GM19372 (cell line): ENCODE data around the gene ARHGEF1.

Source experiments
- ATAC-seq: cut with Tn5 transposase; IDR thresholded peaks from one replicate; pipeline ENCODE4 v1.9.1; 2021; ENCODE audit warnings: mild to moderate bottlenecking, low read depth, moderate library complexity; ENCODE audit not compliant: unreplicated experiment

ARHGEF1 gene

DNA sequence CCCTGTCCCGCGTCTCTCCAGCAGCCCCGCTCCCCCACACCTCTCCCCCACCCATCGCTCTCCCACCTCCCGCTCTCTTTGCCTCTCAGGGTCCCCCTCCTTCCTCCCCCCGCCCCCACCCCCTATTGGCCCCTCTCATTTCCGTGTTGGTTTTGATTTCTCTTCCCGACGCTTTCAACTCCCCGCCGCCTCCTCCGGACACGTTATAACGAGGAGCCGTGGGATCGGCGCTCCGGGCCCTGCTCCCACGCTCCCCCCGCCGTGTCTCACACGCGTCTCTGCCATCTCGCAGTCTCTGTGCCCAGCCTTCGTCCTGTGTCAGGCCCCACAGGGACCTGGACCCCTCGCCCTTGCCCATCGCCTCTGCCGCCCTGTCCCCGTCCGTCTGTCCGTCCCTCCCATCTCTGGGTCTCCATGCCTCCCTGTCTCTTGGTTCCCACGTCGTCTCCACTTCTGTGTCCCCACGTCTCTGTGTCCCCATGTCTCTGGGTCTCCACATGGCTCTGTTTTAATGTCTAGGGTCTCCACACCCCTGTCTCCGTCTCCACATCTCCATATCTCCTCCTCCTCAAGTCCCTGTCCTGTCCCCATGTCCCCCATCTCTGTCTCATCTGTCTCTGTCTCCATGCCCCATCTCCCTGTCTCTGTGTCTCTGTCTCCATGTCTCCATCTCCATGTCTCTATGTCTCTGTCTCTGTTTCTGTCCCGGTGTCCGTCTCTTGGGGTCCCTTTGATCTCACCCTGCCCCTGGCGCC is 32.2 kb downstream of the ARHGEF1 start:
- ATAC-seq = no peak

- no peak for ATAC-seq
Measured at GRCh38 chr19:41915776-41916414, 32.9 kb downstream of the ARHGEF1 start.

- no peak for ATAC-seq
Measured at GRCh38 chr19:41917676-41918075, 34.7 kb downstream of the ARHGEF1 start.

GRCh38 chr19:41918095-41918494 is 35.1 kb downstream of the ARHGEF1 start:
- ATAC-seq = no peak

DNA sequence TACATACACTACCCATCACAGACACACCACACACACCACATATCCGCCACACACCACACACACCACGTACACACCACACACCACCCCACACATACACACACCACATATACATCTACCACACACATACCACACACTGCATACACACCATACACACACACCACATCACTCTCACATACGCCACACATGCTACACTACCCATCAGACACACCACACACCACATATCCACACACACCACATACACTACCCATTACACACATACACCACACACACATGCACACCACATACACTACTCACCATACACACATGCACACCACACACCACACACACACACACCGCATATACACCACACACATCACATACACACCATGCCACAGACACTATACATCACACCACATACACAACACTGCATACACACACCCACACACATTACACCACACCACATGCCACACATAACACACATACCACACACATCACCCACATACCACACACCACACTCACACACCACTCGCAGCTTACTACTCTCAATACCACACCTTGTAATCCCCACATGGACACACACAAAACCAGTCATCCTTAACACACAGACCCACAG is 35.8 kb downstream of the ARHGEF1 start:
- no peak for ATAC-seq

- ATAC-seq = no peak
Measured at GRCh38 chr19:41919948-41920712, 37.1 kb downstream of the ARHGEF1 start.

DNA sequence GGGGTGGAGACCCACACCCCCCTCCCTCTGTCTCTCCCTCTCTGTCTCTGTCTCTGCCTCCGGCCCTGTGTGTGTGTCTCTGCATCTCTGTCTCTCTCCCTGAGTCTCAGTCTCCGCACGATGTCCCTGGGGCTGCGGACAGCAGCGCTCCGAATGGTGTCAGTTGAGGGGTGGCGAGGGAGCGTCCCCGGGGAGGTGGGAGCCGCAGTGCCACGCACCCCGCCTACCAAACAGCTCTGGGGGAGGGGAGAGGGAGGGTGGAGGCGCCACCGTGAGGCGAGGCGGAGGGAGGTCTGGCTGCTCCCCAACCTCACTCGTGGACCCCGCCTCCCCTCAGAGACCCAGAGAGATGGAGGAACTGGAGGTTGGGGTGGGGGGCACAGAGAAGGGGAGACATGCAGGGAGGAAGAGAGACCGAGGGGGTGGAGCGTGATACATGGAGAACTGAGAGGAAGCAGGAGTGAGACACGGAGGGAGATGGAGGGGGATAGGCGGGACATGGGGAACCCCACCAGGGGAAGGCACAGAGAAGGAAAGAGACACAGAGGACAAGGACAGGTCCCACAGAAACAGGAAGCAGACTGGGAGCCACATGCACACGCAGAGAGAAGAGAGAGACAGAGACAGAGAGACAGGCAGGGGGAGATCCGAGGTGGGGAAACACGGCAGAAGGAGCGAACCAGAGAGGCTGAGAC is 38.0 kb downstream of the ARHGEF1 start:
- ATAC-seq = no peak

GRCh38 chr19:41921577-41922576 is 38.9 kb downstream of the ARHGEF1 start:
- ATAC-seq = no peak

DNA sequence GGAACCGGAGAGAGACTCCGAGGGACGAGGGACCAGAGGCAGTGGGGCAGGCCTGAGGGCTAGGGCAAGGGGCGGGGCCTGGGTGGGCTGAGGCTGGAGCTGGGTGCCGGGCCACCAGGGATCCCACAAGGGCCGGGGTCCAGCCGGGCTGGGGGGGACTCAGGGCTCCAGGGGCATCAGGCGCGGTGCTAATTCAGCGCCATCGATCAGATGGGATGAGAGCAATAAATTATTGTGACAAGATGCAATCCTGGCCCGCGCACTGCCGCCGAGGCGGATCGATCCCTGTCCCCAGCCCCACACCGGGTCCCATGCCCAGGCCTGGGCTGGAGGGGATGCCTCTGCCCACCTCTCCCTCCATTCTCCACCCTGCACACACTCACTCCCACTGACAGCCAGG is 39.6 kb downstream of the ARHGEF1 start:
- no peak for ATAC-seq

DNA sequence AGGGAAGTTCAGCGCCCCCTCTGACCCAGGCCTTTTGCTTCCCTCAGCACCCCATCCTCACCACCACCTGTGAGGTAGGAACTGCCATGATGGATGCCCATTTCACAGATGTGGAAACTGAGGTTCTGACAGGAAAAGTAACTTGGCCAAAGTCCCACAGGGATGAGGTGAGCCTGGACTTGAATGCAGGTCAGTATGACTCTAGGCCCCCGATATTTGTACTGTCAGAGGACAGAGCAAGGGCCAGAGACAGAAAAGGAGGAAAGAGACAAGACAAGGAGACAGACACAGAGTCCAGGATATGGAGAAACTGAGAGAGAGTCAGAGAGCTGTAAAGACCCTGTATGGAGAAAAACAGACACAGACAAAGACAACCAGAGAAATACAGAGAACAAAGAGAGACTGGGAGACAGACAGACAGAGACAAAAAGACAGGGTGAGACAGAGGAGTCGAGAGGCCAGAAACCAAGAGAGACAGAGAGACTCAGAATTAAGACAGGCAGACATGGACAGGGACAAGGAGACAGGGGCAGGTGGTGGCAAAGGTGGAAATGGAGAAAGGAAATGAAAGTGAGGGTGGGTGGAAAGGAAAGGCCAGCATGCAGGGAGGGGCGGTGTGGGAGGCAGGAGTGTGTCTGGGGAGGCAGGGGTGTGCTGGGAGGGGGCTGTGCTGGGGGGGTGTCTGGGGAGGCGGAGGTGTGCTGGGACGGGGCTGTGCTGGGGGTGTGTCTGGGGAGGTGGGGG is 40.2 kb downstream of the ARHGEF1 start:
- ATAC-seq = no peak

GRCh38 chr19:41924151-41925145 is 41.5 kb downstream of the ARHGEF1 start:
- ATAC-seq = no peak

GRCh38 chr19:41925208-41926003 is 42.4 kb downstream of the ARHGEF1 start:
- no peak for ATAC-seq

GRCh38 chr19:41926028-41926762 is 43.2 kb downstream of the ARHGEF1 start:
- no peak for ATAC-seq

- ATAC-seq = no peak
Measured at GRCh38 chr19:41926763-41927496, 43.9 kb downstream of the ARHGEF1 start.

DNA sequence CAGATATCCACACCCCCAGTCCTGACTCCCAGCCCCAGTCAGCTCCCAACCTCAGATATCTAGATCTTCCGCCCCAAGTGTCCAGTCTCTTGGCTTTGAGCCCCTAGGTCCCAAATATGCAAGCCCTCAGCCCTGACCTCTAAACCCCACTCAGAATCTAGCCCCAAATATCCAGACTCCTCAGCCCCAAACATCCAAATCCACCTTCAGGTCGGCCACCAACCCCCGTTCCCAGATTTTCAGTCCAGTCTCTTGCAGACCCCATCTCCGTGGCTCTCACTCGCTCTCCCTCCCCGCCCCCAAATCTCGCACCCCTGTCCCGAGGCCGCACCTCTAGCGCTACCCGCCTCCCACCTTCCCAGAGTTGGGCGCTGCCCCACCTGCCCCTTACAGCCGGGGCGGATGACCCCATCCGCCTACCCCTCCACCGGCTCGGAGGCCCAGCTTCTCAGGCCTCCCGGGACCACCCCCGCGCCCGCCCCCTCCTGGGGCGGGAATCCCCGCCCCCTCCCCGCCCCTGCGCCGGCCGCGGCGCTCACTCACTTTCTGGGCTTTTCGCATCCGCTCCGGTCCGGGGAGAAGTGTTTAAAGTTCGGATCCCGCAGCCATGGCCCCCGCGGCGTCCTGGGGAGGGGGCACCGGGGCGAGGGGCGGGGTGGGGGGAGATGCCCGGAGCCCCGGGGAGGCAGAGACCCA is 44.7 kb downstream of the ARHGEF1 start:
- no peak for ATAC-seq
